Spleen (tissue), 7 donors: Measurements from ENCODE around the gene STON2.

Source experiments
- POLR2A ChIP-seq, 3 donors: fragments of 450-650 bp; IDR thresholded peaks; one replicate each; pipeline ENCODE4 v1.5.1; 2017; ENCODE audit warnings: antibody characterized with exemption in 3 of 3, mild to moderate bottlenecking in 1 of 3
- POLR2AphosphoS5 ChIP-seq, 3 donors: sonication (generic); formaldehyde crosslinking; IDR thresholded peaks; one replicate each; pipeline ENCODE4 v1.5.1; 2017; ENCODE audit warnings: antibody characterized with exemption in 3 of 3
- TF ChIP-seq, protein P1 (sequence below), 11 experiments: fragments of 200-600 bp in 7 of 11; fragments of 450-650 bp in 4 of 11; sonication (generic) in 4 of 11; IDR thresholded peaks in 8 of 11; conservative IDR thresholded peaks in 3 of 11; 1 replicate in 7 of 11; 2 replicates in 4 of 11; pipeline versions ENCODE4 v1.4.0 to v1.8.0; 2016 to 2021; ENCODE audit warnings: antibody characterized with exemption in 11 of 11, inconsistent platforms in 4 of 11, mild to moderate bottlenecking in 1 of 11
- donor health status: DM: no; HTN: no; CAD: no; lungs with moderate emphysema.
- donor health status: DM: no; HTN: no; CAD: no.
- donor health status: DM: no; HTN: no; CAD: no.

DNA sequence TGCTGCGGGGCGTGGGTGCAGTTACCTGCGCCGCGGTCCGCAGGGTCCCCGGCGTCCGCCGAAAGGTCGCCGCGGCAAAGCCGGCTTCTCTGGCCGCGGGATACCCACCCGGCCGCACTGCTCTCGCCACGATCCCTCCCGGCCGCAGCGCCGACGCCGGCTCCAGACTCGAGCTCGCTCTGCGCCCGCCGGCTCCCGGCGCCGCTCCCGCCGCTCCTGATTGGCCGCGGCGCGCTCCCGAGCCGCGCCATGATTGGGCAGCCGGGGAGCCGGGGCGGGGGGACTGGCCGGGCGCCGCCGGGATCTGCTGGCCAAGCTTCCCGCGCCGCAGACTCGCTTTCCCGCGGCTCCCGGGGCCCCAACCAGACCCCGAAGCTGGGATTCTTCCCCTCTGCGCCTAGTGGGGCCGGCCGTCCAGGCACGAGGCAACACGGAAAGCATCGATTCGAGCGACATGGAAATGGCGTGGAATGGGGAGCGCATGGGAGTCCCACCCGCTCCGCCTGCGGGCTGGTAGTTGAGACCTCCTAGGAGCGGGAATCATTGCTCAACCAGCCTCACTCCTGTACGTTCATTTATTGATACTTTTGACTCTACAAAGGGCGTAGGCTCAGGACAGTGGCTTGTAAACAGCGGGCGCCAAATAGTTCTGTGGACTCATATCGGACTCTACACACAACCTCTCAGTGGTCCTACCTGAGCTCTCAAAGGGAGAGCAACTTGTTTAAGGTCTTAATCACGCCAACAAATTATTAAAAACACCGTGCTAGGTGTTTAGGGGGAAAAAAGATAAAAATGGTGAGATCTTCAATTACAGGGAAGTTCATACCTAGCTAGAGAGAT lies 36.4 kb upstream of the STON2 start:
- TF ChIP-seq POLR2A (IDR thresholded peaks at IDR 0.05), result no peak
- TF ChIP-seq, protein P1, sequence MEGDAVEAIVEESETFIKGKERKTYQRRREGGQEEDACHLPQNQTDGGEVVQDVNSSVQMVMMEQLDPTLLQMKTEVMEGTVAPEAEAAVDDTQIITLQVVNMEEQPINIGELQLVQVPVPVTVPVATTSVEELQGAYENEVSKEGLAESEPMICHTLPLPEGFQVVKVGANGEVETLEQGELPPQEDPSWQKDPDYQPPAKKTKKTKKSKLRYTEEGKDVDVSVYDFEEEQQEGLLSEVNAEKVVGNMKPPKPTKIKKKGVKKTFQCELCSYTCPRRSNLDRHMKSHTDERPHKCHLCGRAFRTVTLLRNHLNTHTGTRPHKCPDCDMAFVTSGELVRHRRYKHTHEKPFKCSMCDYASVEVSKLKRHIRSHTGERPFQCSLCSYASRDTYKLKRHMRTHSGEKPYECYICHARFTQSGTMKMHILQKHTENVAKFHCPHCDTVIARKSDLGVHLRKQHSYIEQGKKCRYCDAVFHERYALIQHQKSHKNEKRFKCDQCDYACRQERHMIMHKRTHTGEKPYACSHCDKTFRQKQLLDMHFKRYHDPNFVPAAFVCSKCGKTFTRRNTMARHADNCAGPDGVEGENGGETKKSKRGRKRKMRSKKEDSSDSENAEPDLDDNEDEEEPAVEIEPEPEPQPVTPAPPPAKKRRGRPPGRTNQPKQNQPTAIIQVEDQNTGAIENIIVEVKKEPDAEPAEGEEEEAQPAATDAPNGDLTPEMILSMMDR (IDR thresholded peaks at IDR 0.05 in 8 of 11, conservative IDR thresholded peaks at IDR 0.05 in 3 of 11), result no peak
- TF ChIP-seq POLR2AphosphoS5 (IDR thresholded peaks at IDR 0.05), result peak; percentile 36 to 74 (median 41)
